Measurements from ENCODE around the gene APP. TPM values are rescaled to one million over a fixed set of nuclear protein-coding genes. Genes with fewer than 3 reads are reported as not detected.

Gene APP
- total RNA-seq, 1 donor from 2014 or later = 1,827 TPM

- DNase-seq (ENCODE audit: low read depth) = no peak
Measured at GRCh38 chr21:25980710-25981109, 189.9 kb downstream of the APP start.

DNA sequence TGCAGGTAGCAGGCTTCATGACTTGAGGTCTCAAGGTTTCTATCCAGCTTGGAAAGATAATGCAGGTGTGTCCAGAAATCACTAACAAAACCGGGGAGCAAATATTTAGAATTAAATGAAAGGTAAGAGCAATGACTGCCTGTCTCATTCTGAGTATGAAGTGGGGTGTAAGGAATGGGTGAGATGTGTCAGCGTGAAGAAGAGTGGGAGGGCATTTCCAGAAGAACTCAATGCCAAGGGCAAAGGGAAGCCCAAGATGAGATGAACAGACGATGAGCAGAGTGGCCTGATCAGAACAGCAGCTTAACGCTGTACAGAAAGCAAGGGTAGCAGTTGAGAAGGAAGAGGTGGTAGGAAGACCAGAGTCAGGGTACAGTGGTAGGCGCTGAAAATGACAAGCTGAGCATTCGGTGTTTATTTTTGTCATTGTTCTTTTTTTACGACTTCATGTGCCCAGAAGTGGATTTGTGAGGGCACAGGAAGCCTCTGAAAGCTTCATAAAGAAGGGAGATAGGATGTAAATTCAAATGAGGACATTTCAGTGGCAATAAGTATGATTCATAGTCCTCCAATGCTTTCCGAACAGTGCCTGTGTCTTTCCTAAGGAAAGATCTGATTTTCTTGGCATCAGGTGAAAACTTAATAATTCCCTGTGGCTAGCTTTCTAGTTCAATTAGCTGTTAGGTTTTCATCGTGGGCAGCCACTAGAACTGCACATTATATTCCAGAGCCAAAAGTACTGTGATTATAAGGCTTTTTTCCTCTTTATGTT, 190.5 kb downstream of the APP start:
- no peak for DNase-seq (ENCODE audit: low read depth)

GRCh38 chr21:25977068-25977611, 193.4 kb downstream of the APP start:
- DNase-seq (ENCODE audit: low read depth) = peak; percentile 19

DNA sequence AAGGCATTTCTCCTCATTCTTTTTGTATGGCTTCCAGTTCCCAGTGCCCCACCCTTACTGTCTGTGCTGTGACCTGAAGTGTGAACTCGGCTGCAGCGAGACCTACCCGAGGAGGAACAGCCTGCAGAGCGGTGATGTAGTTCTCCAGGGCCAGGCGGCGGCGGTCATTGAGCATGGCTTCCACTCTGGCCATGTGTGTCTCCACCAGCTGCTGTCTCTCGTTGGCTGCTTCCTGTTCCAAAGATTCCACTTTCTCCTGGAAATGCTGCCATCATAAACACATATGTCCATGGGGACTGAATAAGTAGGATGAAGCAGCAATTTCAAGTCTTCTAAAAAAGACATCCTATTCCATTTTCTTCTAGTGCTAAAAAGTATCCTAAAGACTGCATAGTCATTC, 195.6 kb downstream of the APP start:
- no peak for DNase-seq (ENCODE audit: low read depth)

DNA sequence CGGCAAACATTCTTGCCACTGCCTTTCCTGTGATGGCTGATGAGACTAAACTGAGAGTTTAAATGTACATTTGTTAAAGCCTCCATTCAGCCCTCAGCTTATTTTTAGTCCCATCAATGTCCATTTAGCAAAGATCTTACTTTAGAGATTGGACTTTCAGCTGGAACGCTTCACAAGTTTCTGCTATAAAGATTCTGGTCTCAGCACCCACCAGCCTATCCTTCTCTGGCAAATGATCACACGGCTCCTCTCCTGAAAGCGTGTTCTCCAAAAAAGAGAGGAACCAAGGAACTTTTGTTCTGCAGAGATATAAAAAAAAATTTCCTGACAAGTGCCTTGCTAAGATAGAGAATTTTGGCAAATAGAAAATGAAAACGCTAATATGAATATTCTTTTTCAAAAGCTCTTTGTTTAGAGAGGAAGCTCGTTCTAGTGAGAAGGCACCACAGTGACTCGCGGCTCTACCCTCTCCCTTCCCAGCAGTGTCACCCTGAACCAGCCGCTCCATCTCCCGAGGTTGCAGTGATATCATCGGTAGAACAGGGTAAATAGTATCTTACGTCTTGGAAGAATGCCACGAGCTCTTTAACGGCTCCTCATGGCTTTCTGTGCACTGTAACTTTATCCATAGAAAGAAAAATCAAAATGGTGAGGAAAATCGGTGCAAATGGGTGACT, 200.2 kb downstream of the APP start:
- DNase-seq (ENCODE audit: low read depth) = no peak

DNA sequence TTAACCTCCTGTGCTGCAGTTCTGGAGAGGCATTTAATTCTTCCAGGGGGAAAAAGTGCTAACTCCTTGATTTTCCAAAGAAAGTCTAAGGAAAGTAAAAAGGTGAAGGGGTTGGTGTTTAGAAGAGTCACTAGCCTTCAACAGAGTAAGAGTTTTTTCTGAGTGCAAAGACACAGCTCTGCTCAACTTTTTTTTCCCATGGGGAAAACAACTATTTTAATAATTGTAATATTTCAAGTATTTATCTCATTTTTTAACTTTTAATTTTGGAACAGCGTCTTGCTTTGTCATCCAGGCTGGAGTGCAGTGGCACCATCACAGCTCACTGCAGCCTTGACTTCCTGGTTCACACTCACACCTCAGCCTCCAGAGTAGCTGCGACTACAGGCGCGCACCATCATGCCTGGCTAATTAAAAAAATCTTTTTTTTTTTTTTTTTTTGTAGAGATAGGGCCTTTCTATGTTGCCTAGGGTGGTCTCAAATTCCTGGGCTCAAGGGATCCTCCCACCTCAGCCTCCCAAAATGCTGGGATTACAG, 202.6 kb downstream of the APP start:
- DNase-seq (ENCODE audit: low read depth) = no peak

- peak; percentile 36 for DNase-seq (ENCODE audit: low read depth)
Measured at GRCh38 chr21:25967181-25967900, 203.2 kb downstream of the APP start.

GRCh38 chr21:25965951-25966707, 204.4 kb downstream of the APP start:
- DNase-seq (ENCODE audit: low read depth) = no peak

DNA sequence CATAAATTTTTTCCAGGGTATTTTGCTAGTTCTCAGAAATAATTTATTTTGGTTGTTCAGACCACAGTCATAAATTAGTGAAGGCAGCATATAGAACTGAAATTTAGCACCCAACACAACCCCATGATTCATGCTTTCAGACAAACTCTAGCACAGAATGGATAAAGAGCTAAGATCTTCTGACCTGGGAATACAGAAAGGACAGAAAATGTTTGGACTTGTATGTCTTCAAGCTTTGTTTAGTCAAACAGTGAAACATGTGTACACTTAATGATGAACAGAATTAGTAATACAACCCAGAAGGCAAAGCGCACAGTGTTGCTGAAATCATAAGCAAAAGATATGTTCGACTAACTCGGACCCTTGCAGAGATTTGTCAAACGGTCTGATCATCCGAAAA, 205.6 kb downstream of the APP start:
- DNase-seq (ENCODE audit: low read depth) = no peak

GRCh38 chr21:25964015-25964414, 206.6 kb downstream of the APP start:
- no peak for DNase-seq (ENCODE audit: low read depth)

GRCh38 chr21:25963181-25963580, 207.4 kb downstream of the APP start:
- DNase-seq (ENCODE audit: low read depth) = peak; percentile 94

- no peak for DNase-seq (ENCODE audit: low read depth)
Measured at GRCh38 chr21:25961042-25961441, 209.5 kb downstream of the APP start.

DNA sequence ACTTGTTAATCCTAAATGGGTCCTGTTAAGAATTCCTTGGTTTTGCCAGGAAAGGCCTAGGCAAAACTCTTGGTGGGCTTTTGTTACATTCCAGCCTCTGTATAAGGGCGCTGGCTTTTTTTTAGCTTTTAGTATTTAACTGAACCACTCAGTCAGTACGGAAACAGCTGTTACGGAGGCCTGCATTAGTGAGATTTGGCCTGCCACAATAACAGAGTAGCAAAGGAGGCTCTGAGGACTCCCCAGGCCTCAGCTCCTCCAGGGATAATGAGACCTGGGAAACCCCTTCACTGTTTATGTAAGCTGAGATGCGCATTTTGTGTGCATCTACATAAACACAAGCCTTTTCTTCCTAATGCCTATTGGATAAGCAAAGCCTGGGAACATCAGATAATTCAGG, 210.2 kb downstream of the APP start:
- DNase-seq (ENCODE audit: low read depth) = no peak

DNA sequence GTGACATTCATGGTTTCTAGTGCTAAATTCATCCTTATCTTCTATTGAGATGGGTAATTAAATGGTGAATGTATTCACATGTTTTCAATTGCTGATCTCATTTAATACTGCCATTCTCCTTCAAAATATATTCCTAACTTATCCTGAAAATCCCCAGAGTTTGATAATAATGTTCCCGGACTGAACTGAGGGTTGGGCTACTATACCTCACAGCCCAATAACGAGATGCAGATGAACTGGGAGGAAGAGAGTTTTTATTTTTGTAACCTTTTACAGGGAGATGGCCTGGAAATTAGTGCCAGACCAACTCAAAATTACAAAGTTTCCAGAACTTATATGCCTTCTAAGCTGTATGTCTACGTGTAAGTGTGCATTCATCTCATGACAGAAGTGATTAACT, 210.8 kb downstream of the APP start:
- no peak for DNase-seq (ENCODE audit: low read depth)

DNA sequence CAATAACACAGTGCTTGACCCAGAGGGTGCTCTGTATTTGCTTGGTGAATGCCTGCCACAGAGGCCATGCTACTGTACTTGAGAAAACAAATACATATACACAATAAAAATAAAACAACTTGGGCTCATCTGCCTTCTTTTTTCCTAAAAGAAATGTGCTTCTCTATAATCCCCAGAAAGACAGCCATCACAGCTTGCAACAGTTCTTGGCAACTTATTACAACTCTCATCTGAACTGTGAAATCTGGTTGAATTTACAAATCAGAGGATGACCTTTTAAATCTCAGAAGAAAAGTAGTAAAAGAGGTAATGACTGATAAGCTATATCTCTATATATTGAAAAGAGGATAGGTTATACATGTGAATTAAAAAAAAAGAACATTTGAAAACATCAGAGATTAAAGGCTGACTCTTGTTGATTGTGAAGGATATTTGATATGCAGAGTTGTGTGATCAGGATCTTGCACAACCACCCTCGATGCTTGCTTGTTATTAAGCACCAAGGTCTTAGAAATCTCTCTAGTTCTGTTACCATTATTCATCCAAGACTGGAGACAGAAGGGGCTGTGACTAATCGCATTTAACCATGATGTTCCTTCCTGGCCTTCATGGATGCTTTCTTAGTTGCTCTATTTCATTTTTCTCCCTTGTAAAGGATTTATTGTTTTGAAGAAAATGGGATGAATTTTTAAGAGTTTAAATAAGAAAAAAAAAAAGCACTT, 213.4 kb downstream of the APP start:
- peak; percentile 77 for DNase-seq (ENCODE audit: low read depth)

DNA sequence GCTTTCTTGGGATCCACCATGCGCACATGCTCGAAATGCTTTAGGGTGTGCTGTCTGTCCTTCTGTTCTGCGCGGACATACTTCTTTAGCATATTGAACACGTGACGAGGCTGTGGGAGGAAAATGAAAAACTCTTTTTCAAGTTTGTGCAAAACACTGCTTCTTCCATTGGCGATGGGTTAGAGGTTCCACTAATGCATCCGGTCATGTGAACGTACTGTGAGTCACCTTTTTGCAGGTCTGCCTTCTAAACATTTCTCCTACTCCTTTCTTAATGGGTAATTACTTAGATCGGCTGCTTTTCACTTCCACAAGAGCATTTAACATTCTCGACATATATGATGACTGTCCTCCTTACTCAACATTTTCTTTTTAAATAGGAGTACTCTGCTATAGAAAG, 214.9 kb downstream of the APP start:
- DNase-seq (ENCODE audit: low read depth) = no peak

- no peak for DNase-seq (ENCODE audit: low read depth)
Measured at GRCh38 chr21:25953659-25954058, 216.9 kb downstream of the APP start.

- no peak for DNase-seq (ENCODE audit: low read depth)
Measured at GRCh38 chr21:25953196-25953595, 217.4 kb downstream of the APP start.

GRCh38 chr21:25952306-25952705, 218.3 kb downstream of the APP start:
- DNase-seq (ENCODE audit: low read depth) = no peak

GRCh38 chr21:25949701-25950100, 220.9 kb downstream of the APP start:
- DNase-seq (ENCODE audit: low read depth) = no peak

DNA sequence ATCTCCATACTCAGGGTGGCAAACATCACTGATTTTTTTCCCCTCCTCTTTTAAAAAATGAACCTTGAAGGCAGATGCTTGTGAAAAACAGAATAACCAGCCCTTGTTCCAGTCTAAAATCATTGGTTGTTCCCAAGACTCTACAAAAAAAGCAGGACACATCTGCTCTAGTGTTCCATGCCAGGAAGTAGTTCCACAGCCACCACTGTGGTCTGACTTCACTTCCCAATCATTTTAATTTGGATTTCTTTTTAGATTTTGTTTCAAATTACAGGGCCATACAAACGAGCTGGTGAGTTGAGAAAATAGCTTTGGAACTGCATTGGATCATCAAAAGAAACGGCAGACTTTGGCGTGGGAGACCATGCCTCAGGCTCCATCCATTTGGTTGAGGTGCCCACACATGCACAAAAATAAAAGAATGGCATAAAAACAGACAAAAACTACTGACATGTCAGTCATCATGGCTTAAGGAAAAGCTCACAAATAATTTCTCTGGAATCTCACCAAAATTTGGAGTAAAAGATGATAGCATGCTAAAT, 225.8 kb downstream of the APP start:
- no peak for DNase-seq (ENCODE audit: low read depth)

Data from renal cortical epithelial cell (primary cell).